SK-N-SH (cell line): ENCODE results near the gene THADA. TPM values are rescaled to one million over a fixed set of nuclear protein-coding genes. Genes with fewer than 3 reads are reported as not detected.

Source experiments
- CTCF ChIA-PET: fragments of 300-600, 350-600 bp; formaldehyde crosslinking; extraction: SDS; loops from one replicate; lab custom pipeline; 2021; lab: Yijun Ruan, JAX
- POLR2A ChIA-PET: fragments of 350-600 bp; sonication (Branson Sonifier 250); formaldehyde crosslinking; extraction: SDS; loops from one replicate; lab custom pipeline; 2020; ENCODE audit warnings: antibody characterized with exemption, inconsistent platforms; lab: Yijun Ruan, JAX
- DNase-seq: peaks from one replicate; pipeline ENCODE4 v3.0.0; 2012
- H2AFZ ChIP-seq: fragments of 200-600 bp; sonication (generic); 2 replicates; pipeline ENCODE4 v1.8.1; 2016; ENCODE audit warnings: antibody characterized with exemption, mild to moderate bottlenecking, low read depth
- H3F3A ChIP-seq: fragments of 200-600 bp; sonication (generic); replicated peaks from 2 replicates; pipeline ENCODE3; 2016; ENCODE audit warnings: antibody characterized with exemption, mild to moderate bottlenecking; ENCODE audit not compliant: insufficient read depth
- H3K27ac ChIP-seq, 2 experiments: fragments of 200-500 bp in 1 of 2; fragments of 200-600 bp in 1 of 2; sonication (Bioruptor generic) in 1 of 2; sonication (generic), shearing (Covaris generic) in 1 of 2; 2 replicates each; pipeline versions ENCODE4 v1.5.1 to v1.6.1; 2014 to 2016; ENCODE audit warnings: low read depth in 2 of 2, inconsistent platforms in 1 of 2, low read length in 1 of 2, mild to moderate bottlenecking in 1 of 2, mixed read lengths in 1 of 2
- H3K27me3 ChIP-seq: fragments of 200-600 bp; sonication (generic), shearing (Covaris generic); 2 replicates; pipeline ENCODE4 v1.6.1; 2016; ENCODE audit warnings: mixed run types; ENCODE audit not compliant: insufficient read depth
- H3K36me3 ChIP-seq, 2 experiments: fragments of 200-500 bp in 1 of 2; fragments of 200-600 bp in 1 of 2; sonication (Bioruptor generic) in 1 of 2; sonication (generic) in 1 of 2; replicated peaks in 1 of 2; 2 replicates each; pipeline versions ENCODE3 to v1.5.1; 2014 to 2016; ENCODE audit warnings: low read length in 1 of 2, mild to moderate bottlenecking in 1 of 2; ENCODE audit not compliant: insufficient read depth in 2 of 2, control insufficient read depth in 1 of 2
- H3K4me1 ChIP-seq, 2 experiments: fragments of 200-500 bp in 1 of 2; fragments of 200-600 bp in 1 of 2; sonication (Bioruptor generic) in 1 of 2; sonication (generic), shearing (Covaris generic) in 1 of 2; 2 replicates each; pipeline versions ENCODE4 v1.5.1 to v1.6.1; 2014 to 2016; ENCODE audit warnings: low read depth in 1 of 2, low read length in 1 of 2, mixed run types in 1 of 2; ENCODE audit not compliant: insufficient read depth in 2 of 2, control insufficient read depth in 1 of 2
- H3K4me2 ChIP-seq: fragments of 200-600 bp; sonication (generic), shearing (Covaris generic); 2 replicates; pipeline ENCODE4 v1.6.1; 2017; ENCODE audit warnings: mixed run types
- H3K4me3 ChIP-seq, 2 experiments: fragments of 200-500 bp in 1 of 2; fragments of 200-600 bp in 1 of 2; sonication (Bioruptor generic) in 1 of 2; sonication (generic), shearing (Covaris generic) in 1 of 2; 2 replicates each; pipeline versions ENCODE4 v1.5.1 to v1.8.1; 2014 to 2016; ENCODE audit warnings: low read depth in 2 of 2, inconsistent platforms in 1 of 2, low read length in 1 of 2, mild to moderate bottlenecking in 1 of 2, mixed read lengths in 1 of 2, moderate library complexity in 1 of 2
- H3K79me2 ChIP-seq: fragments of 200-600 bp; sonication (generic); 2 replicates; pipeline ENCODE4 v1.8.1; 2017; ENCODE audit warnings: mild to moderate bottlenecking; ENCODE audit not compliant: insufficient read depth
- H3K9ac ChIP-seq: fragments of 200-600 bp; sonication (generic); 2 replicates; pipeline ENCODE4 v1.6.1; 2017; ENCODE audit warnings: mixed run types
- H3K9me2 ChIP-seq: fragments of 200-600 bp; sonication (generic); 2 replicates; pipeline ENCODE4 v1.6.1; 2017; ENCODE audit warnings: mixed run types
- H3K9me3 ChIP-seq: fragments of 200-600 bp; sonication (generic); 2 replicates; pipeline ENCODE4 v1.6.1; 2017; ENCODE audit warnings: mixed run types, mild to moderate bottlenecking, moderate library complexity
- H4K20me1 ChIP-seq: fragments of 200-600 bp; sonication (generic); 2 replicates; pipeline ENCODE4 v1.6.1; 2017; ENCODE audit warnings: mild to moderate bottlenecking, mixed run types; ENCODE audit not compliant: insufficient read depth
- CHD2 ChIP-seq: fragments of 150-350 bp; IDR thresholded peaks from 2 replicates; pipeline ENCODE4 v1.6.1; 2018; ENCODE audit warnings: low read length; ENCODE audit not compliant: partially characterized antibody
- CTCF ChIP-seq: fragments of 200-600 bp; sonication (generic); IDR thresholded peaks from 2 replicates; pipeline ENCODE4 v1.6.1; 2017; ENCODE audit warnings: antibody characterized with exemption, mild to moderate bottlenecking, moderate library complexity
- ELF1 ChIP-seq: IDR thresholded peaks from 2 replicates; pipeline ENCODE4 v1.4.0; 2012
- EP300 ChIP-seq, 2 experiments: IDR thresholded peaks; 2 replicates each; pipeline versions ENCODE4 v1.4.0 to v1.6.1; 2012; ENCODE audit warnings: borderline replicate concordance in 1 of 2, low read depth in 1 of 2, low read length in 1 of 2
- EZH2phosphoT487 ChIP-seq: fragments of 200-600 bp; sonication (generic); IDR thresholded peaks from 2 replicates; pipeline ENCODE4 v1.6.1; 2017; ENCODE audit warnings: low read depth, mixed run types, mild to moderate bottlenecking, antibody characterized with exemption, moderate library complexity, borderline replicate concordance
- FOSL2 ChIP-seq: IDR thresholded peaks from 2 replicates; pipeline ENCODE4 v1.4.0; 2012; ENCODE audit warnings: low read depth, mild to moderate bottlenecking, moderate library complexity, borderline replicate concordance
- FOXM1 ChIP-seq: IDR thresholded peaks from 2 replicates; pipeline ENCODE4 v1.4.0; 2012; ENCODE audit warnings: low read depth, mild to moderate bottlenecking
- GATA2 ChIP-seq: sonication (generic); formaldehyde crosslinking; IDR thresholded peaks from 2 replicates; pipeline ENCODE4 v1.5.0; 2020; ENCODE audit warnings: mild to moderate bottlenecking, missing genetic modification reagents
- IRF3 ChIP-seq: fragments of 150-350 bp; IDR thresholded peaks from 2 replicates; pipeline ENCODE4 v1.6.1; 2016; ENCODE audit warnings: mild to moderate bottlenecking, low read depth, low read length
- JUND ChIP-seq: IDR thresholded peaks from 2 replicates; pipeline ENCODE4 v1.4.0; 2012
- MAX ChIP-seq: IDR thresholded peaks from 2 replicates; pipeline ENCODE4 v1.4.0; 2012; ENCODE audit warnings: low read depth
- MEF2A ChIP-seq: IDR thresholded peaks from 2 replicates; pipeline ENCODE4 v1.4.0; 2012; ENCODE audit warnings: low read depth, borderline replicate concordance
- MXI1 ChIP-seq: IDR thresholded peaks from 2 replicates; pipeline ENCODE4 v1.6.1; 2012; ENCODE audit warnings: mild to moderate bottlenecking, low read depth, low read length, improper control_type of control experiment
- NFIC ChIP-seq: IDR thresholded peaks from 2 replicates; pipeline ENCODE4 v1.4.0; 2012; ENCODE audit warnings: borderline replicate concordance
- PBX3 ChIP-seq: IDR thresholded peaks from 2 replicates; pipeline ENCODE4; 2012
- POLR2AphosphoS5 ChIP-seq: IDR thresholded peaks from 2 replicates; pipeline ENCODE4 v1.6.1; 2012; ENCODE audit warnings: low read depth, low read length
- RAD21 ChIP-seq: IDR thresholded peaks from 2 replicates; pipeline ENCODE4 v1.6.1; 2012; ENCODE audit warnings: mild to moderate bottlenecking, low read length
- RCOR1 ChIP-seq: fragments of 150-350 bp; IDR thresholded peaks from 2 replicates; pipeline ENCODE4 v1.6.1; 2017; ENCODE audit warnings: antibody characterized with exemption, low read length
- RFX5 ChIP-seq: IDR thresholded peaks from 2 replicates; pipeline ENCODE4 v1.6.1; 2012; ENCODE audit warnings: mild to moderate bottlenecking, improper control_type of control experiment, low read length
- RXRA ChIP-seq: IDR thresholded peaks from 2 replicates; pipeline ENCODE4 v1.4.0; 2012; ENCODE audit warnings: low read depth, mild to moderate bottlenecking, borderline replicate concordance
- SIN3A ChIP-seq: IDR thresholded peaks from 2 replicates; pipeline ENCODE4 v1.6.1; 2012; ENCODE audit warnings: low read depth, mild to moderate bottlenecking, low read length, moderate library complexity, borderline replicate concordance
- SMC3 ChIP-seq: IDR thresholded peaks from 2 replicates; pipeline ENCODE4 v1.6.1; 2012; ENCODE audit warnings: low read depth, low read length, improper control_type of control experiment
- TCF12 ChIP-seq: IDR thresholded peaks from 2 replicates; pipeline ENCODE4 v1.4.0; 2012
- TEAD4 ChIP-seq: IDR thresholded peaks from 2 replicates; pipeline ENCODE4 v1.4.0; 2012; ENCODE audit warnings: mild to moderate bottlenecking, borderline replicate concordance; ENCODE audit not compliant: insufficient read depth
- USF1 ChIP-seq: IDR thresholded peaks from 2 replicates; pipeline ENCODE4 v1.4.0; 2012; ENCODE audit warnings: low read depth, borderline replicate concordance
- USF2 ChIP-seq: fragments of 150-350 bp; IDR thresholded peaks from 2 replicates; pipeline ENCODE4 v1.6.1; 2017; ENCODE audit warnings: antibody characterized with exemption, low read length, low read depth, borderline replicate concordance
- YY1 ChIP-seq: IDR thresholded peaks from 2 replicates; pipeline ENCODE4 v1.4.0; 2012; ENCODE audit warnings: low read depth, mild to moderate bottlenecking
- ZBTB33 ChIP-seq: IDR thresholded peaks from 2 replicates; pipeline ENCODE4 v1.4.0; 2012; ENCODE audit warnings: low read depth, borderline replicate concordance
- WGBS: methylation state at CpG from one replicate; pipeline ENCODE4 v1.1.6; 2017; ENCODE audit warnings: low lambda C conversion rate; 5-methylcytosine and 5-hydroxymethylcytosine counted together
- polyA plus RNA-seq, 3 experiments: library from polyadenylated mRNA; depleted of rRNA; stranded (reverse); fragments of >200 nt; gene quantifications; 2 replicates each; pipeline ENCODE4 v1.2.3, GENCODE V29; 2012

THADA gene
- polyA plus RNA-seq, 1 of the 3 experiments (the other 2 are of a cell fraction) = 25.6 TPM

GRCh38 chr2:43393918-43394317 lies 201.9 kb downstream of the THADA start:
- 44% methylated on average over 2 of the region's 2 CpGs for WGBS
- POLR2A ChIA-PET = interaction anchor here (0.8 kb wide), 1 partner anchor 48 kb away, joined by 3 read pairs; no protein-coding TSS in a partner anchor
- CTCF ChIA-PET = interaction anchor here (1.0 to 1.8 kb wide), 5 partner anchors 9 to 165 kb away, joined by 4 to 7 read pairs (median 4); no protein-coding TSS in a partner anchor
- Histone ChIP-seq H3K27me3 (no peaks in the 10 kb centered on the region), H3K9ac (no peak overlapping the region), H2AFZ (no peak overlapping the region), H3K79me2 (no peaks in the 10 kb centered on the region), H4K20me1 (no peaks in the 10 kb centered on the region), H3K4me2 (no peak overlapping the region), H3F3A (peaks cover 17% of the 10 kb centered on the region), H3K4me3 (no peak overlapping the region), H3K4me1 (peaks cover 11 to 35% of the 10 kb centered on the region in 2 experiments; a peak in 3 of 4 replicates), H3K27ac (peak overlapping the region in 1 of 2 experiments; percentile 86; a peak in 2 of 4 replicates), H3K9me2 (no peaks in the 10 kb centered on the region), H3K36me3 (peaks cover 13 to 19% of the 10 kb centered on the region in 2 experiments), H3K9me3 (no peaks in the 10 kb centered on the region)
- peak; percentile 68 for DNase-seq
- no peak for TF ChIP-seq FOXM1
- TF ChIP-seq RCOR1 = peak; percentile 97
- TF ChIP-seq CTCF = no peak
- no peak for TF ChIP-seq NFIC
- TF ChIP-seq CHD2 = peak; percentile 90
- TF ChIP-seq TEAD4 = no peak
- no peak for TF ChIP-seq USF2
- TF ChIP-seq ZBTB33 = no peak
- TF ChIP-seq FOSL2 = no peak
- TF ChIP-seq TCF12 = peak; percentile 22; the same call in 1 of the 2 replicates
- no peak for TF ChIP-seq ELF1
- TF ChIP-seq MAX = no peak
- no peak for TF ChIP-seq MEF2A
- TF ChIP-seq RAD21 = peak; percentile 38; the same call in 1 of the 2 replicates
- no peak for TF ChIP-seq YY1
- TF ChIP-seq IRF3 = no peak
- no peak for TF ChIP-seq USF1
- no peak for TF ChIP-seq RFX5
- no peak for TF ChIP-seq SIN3A
- no peak for TF ChIP-seq EZH2phosphoT487
- TF ChIP-seq MXI1 = no peak; the same call in 1 of the 2 replicates
- TF ChIP-seq PBX3 = no peak
- TF ChIP-seq SMC3 = no peak
- no peak for TF ChIP-seq RXRA
- peak; percentile 97 for TF ChIP-seq GATA2 (CRISPR knock-in tag)
- TF ChIP-seq EP300 (IDR thresholded peaks at IDR 0.05; ENCODE audit: borderline replicate concordance in 1 of 2, low read depth in 1 of 2, low read length in 1 of 2) = peak in 1 of 2 experiments; percentile 98; a peak in 2 of 4 replicates
- TF ChIP-seq POLR2AphosphoS5 = no peak
- no peak for TF ChIP-seq JUND
